Measurements from ENCODE around the gene GGACT.

The GGACT gene

GRCh38 chr13:100532836-100533435, 55.7 kb downstream of the GGACT start:
- no peak for TF ChIP-seq CTCF (IDR thresholded peaks at IDR 0.05; ENCODE audit: insufficient read depth, low read depth, low read length, missing control alignments)
- DNase-seq (ENCODE audit: low read depth), result no peak
- no peak overlapping the region for H3K4me3 ChIP-seq (ENCODE audit: low read length)

- no peak for TF ChIP-seq CTCF (IDR thresholded peaks at IDR 0.05; ENCODE audit: insufficient read depth, low read depth, low read length, missing control alignments)
- no peak for DNase-seq (ENCODE audit: low read depth)
- no peak overlapping the region for H3K4me3 ChIP-seq (ENCODE audit: low read length)
Observed at GRCh38 chr13:100532090-100532766, 56.4 kb downstream of the GGACT start.

- TF ChIP-seq CTCF (IDR thresholded peaks at IDR 0.05; ENCODE audit: insufficient read depth, low read depth, low read length, missing control alignments), result no peak
- DNase-seq (ENCODE audit: low read depth), result no peak
- no peak overlapping the region for H3K4me3 ChIP-seq (ENCODE audit: low read length)
Observed at GRCh38 chr13:100530671-100531213, 57.8 kb downstream of the GGACT start.

GRCh38 chr13:100529666-100530377, 58.8 kb downstream of the GGACT start:
- H3K4me3 ChIP-seq (ENCODE audit: low read length), result no peak overlapping the region
- no peak for TF ChIP-seq CTCF (IDR thresholded peaks at IDR 0.05; ENCODE audit: insufficient read depth, low read depth, low read length, missing control alignments)
- DNase-seq (ENCODE audit: low read depth), result no peak

- H3K4me3 ChIP-seq (ENCODE audit: low read length), result no peak overlapping the region
- DNase-seq (ENCODE audit: low read depth), result no peak
- no peak for TF ChIP-seq CTCF (IDR thresholded peaks at IDR 0.05; ENCODE audit: insufficient read depth, low read depth, low read length, missing control alignments)
Observed at GRCh38 chr13:100528820-100529219, 59.8 kb downstream of the GGACT start.

- no peak for TF ChIP-seq CTCF (IDR thresholded peaks at IDR 0.05; ENCODE audit: insufficient read depth, low read depth, low read length, missing control alignments)
- DNase-seq (ENCODE audit: low read depth), result no peak
- H3K4me3 ChIP-seq (ENCODE audit: low read length), result no peak overlapping the region
Observed at GRCh38 chr13:100528353-100528752, 60.2 kb downstream of the GGACT start.

All from epithelial cell of esophagus (primary cell).